GM18907 (cell line): ENCODE data around the gene S100A3.
A peak's percentile ranks its signal among the peaks of the same experiment; 100 is the strongest.

Experiments used
- ATAC-seq: cut with Tn5 transposase; IDR thresholded peaks from one replicate; pipeline ENCODE4 v1.9.1; 2021; ENCODE audit warnings: mild to moderate bottlenecking, moderate library complexity; ENCODE audit not compliant: unreplicated experiment

Gene S100A3

DNA sequence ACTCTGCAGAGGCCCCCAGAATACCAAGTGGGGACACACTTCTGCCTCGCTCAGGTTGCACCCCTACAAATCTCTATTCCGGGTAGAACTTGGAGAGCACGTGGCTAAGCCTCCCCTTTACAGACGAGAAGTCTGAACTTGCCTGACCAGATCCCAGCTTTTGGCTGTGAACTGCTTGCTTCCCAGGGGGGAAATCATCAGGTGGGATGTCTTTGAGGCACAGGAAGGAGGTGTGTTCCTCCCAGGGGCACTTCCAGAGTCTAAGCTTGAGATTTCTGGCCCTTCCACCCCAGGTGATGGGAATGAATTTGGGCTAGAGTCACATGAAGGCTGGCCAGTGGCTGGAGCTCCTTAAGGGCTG is 1.3 kb upstream of the S100A3 start:
- ATAC-seq, result no peak

DNA sequence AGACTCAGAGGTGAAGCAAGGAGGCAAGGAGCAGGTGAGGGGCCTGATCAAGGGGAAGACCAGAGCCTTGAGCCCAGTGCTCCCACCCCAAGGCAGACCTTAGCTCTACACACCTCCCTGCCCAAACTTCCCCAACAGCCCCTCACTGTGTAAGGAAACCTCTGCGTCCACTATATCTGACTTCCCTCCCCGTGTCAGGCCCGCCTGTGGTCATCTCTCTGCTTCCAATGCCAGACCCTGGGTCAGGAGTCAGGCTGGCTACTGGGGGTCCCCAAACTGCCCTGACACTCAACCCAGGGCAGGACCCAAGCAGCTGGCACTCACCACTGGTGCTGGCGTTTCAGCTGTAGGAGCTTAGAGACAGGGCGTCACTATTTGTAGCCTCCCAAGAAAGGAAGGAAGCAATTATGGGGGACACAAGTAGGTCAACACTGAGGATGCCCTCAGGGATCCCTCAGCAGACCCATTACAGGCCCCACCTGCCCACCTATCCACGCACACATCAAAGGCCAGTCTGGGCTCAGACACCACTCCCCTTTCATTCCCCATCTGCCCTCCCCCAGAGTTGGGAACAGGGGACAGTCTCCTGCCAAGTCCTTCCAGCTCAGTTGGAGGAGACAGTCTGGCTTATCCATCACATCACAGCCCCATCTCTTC is 811 bp upstream of the S100A3 start:
- no peak for ATAC-seq

DNA sequence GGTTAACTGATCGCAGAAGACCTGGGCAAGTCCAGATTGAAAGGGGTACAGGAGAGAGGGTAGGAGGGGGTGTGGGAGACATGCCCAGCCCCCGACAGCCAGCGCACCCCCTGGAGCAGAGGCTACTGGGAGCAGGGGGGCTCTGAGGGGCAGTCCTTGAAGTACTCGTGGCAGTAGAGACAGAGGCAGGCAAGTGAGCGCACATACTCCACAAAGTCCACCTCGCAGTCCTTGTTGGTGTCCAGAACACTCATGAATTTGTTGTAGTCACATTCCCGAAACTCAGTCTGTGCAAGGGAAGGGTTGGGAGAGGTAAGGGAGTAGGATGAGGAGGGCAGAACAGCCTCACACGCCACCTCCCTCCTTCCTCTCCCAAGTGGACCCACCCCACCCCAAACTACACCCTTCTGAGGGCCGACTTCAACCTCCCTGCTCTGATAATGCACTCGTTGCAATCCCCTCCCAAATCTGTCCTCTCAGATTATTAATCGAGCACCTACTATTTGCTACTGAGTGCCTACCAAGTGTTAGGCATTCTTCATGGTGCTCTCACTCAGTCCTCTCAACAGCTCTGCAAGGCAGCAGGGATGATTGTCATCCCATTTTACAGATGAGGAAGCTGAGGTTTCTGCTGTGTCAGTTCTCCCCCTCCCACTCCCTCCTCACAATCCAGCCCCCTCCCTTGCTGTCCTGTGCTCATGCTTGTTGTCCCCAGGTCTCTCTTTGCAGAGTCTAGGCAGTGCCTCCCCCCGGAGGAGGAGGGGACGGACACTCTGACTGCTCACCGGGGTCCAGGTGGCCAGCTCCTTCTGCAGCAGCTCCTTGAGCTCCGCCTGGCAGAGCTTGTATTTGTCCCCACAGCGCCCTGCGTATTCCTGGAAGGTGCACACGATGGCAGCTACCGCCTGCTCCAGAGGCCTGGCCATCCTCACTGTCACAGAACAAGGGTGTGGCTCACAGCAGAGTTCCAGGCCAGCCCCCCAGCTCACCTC is 1.2 kb downstream of the S100A3 start:
- no peak for ATAC-seq

DNA sequence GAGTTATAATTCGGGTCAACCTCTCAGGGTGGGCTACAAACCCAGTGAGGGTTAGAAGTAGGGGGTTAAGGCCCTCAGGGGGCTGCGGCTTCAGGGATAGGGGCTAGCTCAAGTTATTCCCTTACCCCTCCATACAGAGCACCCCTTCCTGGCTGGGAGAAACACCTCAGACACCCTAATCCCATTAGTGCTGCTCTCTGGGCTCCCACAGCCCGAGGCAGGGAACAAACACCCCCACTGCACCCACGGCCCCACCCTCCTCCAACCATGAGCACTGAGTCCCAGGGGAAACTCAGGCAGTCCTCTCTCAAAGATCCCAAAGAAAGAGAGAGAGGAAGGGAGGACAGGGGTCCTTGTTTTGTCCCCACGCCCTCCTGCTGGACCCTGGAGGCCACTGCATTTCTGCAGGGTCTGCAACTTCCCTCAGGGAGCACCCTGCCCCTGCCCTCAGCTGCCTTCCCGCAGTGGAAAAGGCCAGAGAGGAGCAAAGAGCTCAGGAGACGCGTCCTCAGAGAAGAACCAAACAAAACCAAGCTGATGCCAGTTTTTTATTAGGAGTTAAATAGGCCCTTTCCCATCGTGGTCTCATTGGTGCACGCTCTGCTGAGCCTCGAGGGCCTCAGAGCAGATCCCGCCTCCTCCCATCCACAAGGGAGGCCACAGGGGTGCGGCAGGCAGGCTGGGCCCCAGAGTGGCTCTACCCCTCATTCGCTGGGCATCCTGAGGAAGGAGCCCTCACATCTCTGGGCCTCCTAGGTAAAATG is 2.1 kb downstream of the S100A3 start:
- ATAC-seq, result no peak

DNA sequence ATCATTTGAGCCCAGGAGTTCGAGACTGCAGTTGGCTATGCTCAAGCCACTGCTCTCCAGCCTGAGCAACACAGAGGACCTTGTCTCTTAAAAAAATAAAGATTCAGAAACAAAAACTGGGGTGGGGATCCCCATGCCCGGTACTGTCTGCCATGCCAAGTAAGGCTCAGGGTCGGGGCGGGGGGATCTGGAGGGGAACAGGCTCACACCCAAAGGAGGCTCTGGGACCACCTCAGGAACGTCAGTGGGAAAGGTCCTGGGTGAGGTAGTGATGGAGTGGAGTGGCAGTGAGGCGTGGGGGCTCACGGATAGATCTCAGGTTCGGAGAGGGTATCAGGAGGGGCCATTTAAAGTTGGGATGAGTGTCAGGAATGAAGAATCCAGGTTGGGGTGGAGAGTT is 2.7 kb downstream of the S100A3 start:
- ATAC-seq, result no peak

DNA sequence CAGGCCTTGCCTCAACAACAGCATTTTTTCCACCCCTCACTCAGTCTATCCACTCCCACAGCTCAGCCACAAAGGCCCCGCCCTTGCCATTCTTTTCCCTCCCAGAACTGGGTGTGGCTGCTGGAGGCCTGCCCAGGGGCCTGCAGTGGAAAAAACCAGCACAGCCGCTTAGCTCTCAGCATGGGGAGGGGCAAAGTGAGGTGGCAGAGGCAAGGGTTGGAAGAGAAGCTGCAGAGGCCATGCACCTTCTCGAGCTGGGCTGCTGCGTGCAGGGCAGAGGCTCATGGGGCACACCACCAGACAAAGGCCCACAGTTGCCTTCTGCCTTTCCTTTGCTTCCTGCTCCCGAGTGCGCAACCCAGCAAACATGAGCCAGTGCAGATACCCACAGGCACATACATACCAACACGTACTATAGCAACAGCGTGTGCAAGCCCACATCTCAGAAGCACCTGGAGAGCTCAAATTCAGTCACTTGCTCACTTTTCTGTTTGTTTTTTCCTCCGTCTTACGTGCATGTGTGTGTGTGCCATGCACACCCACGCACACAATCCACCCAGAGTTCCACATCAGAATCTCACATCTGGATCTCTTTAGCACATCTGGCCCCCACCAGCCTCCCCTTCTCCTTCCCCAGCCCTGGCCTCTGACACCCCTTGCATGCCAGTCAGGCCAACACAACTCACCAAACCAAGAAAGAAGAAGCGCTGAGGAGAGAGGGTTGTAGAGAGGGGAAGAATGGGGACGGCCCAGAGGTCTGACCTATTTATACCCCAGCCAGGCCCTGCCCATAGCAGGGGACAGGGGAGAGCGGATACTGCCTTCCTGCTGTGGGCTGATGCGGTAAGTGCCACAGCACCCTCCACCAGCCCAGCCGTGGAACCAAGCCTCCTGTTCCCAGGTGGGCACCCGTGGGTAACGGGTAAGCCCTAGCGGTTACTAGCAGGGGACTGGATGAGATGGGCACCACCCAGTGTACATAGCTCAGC is 3.7 kb downstream of the S100A3 start, which contains the start of gene S100A4:
S100A4 (minus strand) TSS at position 740 of the 989 bp plus-strand sequence. CDS start 1,012 bp downstream, outside the sequence.
- peak; percentile 64 for ATAC-seq

DNA sequence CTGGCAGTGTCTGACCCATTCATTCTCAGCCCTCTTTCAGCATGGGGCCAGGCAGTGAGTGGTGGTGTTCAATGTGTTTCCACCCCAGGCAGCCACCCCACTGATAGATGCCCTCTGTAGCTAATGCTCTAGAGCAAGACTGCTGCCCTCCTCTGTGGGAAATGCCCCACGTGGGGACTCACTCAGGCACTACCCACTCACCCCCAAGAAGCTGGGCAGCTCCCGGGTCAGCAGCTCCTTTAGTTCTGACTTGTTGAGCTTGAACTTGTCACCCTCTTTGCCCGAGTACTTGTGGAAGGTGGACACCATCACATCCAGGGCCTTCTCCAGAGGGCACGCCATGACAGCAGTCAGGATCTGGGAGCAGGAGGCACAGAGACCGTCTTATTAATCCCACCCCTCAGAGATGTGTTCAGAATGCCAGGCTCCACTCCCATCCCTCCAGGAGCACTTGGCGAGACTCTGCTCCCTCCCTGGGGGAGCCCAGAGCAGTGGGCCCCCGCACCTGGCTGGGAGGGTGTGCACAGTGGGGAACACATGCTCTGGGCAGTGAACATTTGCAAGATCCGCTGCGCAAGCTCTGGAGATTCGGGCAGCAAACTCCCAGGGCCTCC is 4.5 kb downstream of the S100A3 start:
- no peak for ATAC-seq

DNA sequence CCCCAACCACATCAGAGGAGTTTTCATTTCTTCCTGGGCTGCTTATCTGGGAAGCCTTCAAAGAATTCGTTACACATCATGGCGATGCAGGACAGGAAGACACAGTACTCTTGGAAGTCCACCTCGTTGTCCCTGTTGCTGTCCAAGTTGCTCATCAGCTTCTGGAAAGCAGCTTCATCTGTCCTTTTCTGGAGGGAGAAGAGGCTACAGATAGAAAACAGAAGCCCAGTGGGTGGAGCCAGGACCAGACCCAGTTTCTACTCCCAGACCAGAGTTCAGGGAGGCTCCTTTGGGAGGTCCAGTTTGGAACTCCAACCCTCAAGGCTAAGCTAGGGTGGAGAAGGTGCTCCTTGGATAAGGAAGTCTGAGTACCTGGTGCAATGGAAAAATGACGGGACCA is 5.3 kb downstream of the S100A3 start:
- no peak for ATAC-seq

DNA sequence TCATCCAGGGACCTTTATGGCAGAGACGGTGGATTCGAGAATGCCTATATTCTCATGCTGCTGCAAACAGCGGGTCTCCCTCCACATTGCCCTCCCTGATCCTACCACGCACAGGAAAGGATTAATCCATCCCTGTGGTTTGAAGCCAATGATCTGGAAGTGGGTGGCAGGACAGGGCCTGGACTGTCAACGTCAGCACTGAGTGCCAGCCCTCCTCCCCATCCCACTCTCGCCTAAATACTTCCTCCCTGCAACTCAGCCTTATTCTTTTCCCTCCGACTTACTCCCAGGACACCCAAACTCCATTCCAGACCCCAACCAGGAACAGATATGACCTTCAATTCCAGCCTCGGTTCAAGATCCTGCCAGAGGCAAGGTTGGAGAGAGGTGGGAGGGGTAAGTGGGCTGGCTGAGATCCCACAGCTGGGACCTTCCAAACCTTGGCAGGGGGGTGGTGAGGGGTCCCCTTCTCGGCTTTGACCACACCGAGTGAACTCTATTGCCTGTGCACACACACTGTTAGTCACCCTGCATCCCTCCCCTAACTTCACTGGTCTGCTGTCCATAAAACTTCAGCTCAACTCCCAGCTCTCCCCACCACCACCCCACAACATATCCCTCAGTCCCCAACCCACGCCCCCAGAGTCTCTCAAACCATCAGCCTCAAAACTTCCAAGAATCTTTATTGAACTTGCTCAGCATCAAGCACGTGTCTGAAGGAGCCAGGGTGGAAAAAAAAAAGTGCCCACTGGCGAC is 5.9 kb downstream of the S100A3 start:
- no peak for ATAC-seq

DNA sequence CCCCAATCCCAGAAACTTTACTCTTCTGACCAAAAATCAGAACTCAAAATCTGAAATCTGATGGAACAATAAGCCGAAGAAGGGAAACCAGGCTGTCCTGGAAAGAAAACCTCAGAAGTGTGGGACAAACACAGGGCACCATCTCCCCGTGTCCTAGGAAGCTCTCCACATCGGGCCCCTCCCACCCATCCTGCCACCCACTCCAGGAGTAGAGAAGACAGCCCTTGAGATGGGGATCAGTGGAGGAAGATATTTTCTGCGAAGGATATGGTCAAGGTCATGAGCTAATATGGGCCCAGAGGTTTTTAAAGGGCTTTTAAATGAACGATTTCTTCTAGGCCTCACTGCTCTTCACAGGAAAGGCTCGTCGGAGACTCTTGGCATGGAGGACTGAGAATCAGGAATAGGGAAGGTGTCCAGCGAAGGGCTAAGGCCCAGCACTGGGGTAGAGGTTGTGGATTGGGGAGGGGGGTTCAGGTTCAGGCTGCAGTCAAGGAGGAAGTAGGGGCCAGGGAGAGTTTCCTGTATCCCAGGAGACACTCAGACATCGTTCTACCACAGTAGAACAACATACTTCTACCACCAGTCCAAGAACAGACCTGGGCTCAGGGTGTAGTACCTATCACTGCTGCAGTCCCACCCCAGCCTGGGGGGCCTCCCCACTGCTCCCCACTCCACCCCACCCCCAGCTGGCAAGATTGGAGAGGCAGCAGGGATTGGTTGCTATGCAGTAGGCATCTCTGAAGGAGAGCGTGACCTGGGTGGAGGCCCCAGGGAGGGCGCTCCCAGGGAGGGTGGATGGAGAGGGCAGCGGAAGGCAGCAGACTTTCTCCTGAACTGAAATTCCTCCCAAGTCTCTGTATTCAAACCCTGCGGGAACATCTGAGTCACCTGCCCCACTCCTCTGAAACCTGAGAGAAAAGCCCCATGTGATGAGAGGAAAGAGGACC is 7.1 kb downstream of the S100A3 start:
- no peak for ATAC-seq

DNA sequence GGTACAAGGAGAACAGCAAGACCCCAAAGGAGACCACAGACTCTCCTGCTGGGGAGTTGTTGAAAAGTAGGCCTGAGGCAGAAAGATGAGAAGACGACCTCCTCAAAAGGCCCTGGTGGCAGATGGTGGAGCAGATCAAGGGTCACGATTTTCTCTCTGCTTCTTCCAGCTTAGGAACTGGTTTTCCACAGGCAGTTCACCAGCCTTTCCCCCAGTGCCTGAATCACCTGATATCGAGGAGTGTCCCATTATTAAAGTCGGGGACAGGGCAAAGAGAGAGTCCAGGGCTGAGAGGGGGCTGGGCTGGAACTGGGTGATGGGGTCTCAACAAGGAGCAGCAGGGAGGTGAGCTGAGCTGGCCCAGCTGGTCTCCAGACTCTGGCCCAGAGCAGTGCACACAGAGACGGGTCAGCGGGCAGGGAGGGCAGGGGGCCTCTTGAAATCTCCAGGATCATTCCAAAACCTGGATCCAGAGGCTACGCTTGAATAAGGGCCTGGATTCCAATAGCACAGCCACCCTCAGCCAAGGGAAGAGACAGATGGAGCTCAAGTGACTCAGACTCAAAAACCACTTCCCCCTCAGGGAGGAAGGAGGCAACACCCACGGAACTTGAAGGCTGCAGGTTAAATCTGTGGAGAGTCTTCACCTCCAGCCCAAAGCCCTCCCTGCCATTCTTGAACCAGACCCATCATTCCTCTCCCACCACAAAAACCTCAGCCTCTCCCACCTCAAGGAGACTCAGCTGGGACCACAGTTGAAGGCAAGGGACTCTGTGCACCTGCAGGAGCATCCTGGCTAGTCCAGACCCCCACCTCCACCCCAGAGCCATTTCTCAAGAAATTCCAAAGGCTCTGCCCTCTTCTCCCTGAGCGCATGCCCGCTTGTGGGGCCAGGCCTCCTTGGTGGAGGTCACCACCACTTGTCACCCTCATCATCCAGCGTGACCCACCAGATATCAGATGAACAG is 8.4 kb downstream of the S100A3 start, which contains the start of gene S100A5:
S100A5 (minus strand) TSS at position 541 of the 968 bp plus-strand sequence. CDS start 743 bp downstream, outside the sequence.
- ATAC-seq, result no peak

DNA sequence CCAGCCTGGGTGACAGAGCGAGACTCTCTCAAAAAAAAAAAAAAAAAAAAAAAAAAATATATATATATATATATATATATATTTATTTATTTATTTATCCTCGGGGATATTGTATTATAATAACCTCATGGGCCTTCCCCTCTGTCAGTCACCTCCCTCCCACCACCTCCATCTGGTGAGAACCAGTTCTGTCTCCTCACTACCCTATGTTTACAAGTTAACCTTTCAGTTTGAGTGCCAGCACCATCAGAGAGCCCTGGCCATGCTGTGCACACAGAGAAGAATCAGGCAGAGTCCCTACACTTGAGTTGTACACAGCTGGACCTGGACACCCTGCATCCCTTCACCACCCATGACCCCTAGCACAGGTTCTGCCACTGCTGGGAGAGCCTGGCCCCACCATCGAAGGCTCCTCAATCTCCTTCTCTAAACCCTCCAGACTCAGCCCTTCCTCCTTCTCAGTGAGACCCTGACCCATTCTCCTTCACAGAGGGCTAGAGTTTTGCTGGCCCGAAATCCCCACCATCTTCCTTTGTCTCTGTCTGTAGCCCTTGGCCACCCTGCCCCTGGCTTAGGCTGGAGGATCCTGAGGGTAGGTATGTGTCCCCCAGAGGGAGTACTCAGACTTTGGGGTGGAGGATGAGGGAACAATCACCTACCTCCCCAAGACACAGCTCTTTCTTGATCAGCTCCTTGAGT is 9.5 kb downstream of the S100A3 start:
- ATAC-seq, result no peak

DNA sequence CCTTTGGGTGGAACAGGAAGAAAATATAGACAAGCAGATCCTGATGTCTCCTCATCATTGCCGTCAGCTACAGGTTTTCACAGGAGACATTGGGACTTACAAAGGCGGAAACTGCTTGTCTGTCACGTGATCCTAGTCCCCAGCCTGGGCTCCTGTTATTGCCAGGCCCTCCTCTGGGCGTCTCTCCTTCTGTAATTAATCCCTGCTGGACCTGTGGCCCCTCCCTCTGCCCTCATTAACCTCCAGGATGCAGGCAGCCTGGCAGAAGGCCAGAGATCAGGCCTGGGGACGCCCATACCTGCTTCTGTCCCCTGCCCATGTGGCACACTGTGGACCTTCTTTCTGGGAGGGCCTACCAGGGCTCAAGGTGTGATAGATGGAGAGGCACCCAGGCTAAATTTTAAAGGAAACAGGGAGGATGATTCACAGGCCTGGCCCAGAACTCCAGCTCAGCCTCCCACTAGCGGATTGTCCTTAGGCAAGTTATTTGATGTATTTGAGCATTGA is 10.7 kb downstream of the S100A3 start:
- no peak for ATAC-seq

DNA sequence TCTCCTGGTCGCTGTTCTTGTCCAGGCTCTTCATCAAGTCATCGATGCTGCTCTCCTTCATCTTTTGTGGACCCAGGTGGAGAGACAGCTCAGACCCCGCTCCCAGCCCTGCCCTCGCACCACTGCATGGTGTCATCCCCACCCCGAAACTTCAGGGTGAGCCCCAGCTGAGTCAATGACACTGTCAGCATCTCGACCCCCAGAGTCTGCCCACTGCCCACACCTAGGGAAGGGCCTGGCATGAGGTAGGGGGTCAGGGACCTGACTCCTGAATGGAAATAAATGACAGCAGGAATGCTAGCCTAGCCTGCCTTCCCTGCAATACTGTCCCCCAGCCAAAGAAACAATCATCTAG is 11.7 kb downstream of the S100A3 start:
- no peak for ATAC-seq

DNA sequence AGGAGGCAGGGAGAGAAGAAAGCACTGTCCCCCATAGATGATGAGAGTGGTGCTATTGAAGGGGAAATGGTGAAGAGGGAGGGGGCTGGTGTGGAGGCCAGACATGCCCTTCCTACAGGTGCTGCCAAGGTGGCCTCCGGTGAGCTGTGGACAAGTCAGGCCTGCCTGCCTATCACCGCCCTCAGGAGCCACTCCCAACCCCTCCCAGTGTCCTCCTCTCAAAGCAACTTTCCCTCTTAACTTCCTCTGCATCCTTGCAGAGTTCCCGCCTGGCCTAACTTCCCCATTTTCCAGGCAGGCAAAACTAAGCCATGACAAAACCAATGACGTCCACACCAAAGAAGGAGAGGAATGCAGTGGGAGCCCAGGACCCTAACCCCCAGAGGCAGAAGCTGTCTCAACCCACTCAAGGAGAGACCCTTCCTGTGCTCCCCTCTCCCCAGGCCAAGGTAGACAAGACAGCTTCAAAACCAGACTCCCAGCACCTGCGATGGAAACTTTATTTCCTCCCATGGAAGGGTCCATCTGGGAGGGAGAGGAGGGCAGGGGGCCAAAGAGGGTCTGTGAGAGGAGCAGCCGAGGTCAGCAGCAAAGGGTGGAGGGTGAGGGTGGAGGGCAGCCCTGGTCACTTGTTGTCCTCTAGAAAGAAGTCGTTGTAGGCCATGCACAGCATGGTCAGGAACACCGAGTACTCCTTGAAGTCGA is 12.2 kb downstream of the S100A3 start:
- ATAC-seq, result no peak
